ENCODE results near the gene PLA2G4E. TPM values are rescaled to one million over a fixed set of nuclear protein-coding genes. Genes with fewer than 3 reads are reported as not detected.

The PLA2G4E gene
- total RNA-seq, 1 donor from 2014 or later: not detected

DNA sequence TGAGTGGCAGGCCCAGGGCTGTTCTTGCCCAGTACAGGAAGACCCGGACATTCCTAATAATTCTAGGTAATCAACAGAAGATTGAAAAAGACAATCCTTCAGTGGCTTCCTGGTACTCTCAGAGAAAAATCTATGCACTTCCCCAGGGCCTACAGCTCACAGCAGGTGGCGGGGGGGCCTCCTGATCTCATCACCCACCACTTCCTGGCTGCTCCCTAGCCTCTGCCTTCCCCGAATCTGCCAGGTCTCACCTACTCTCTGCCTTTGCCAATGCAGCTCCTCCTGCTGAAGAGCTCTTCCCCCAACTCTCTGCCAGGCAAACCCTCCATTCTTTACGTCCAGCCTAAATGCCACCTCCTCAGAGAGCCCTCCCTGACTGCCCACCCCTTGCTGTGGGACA, 86.0 kb downstream of the PLA2G4E start:
- ChIA-PET POLR2A (interaction anchor here (1.0 to 1.2 kb wide), 6 partner anchors 19 to 37 kb away, joined by 3 to 7 read pairs (median 4); partner anchors contain the start of gene EHD4), CTCF (interaction anchor here (2.3 kb wide), 1 partner anchor 161 kb away, joined by 7 read pairs; the partner anchor contains the start of gene MAPKBP1)
- Mint-ChIP-seq H3K27me3 (no peaks in the 10 kb centered on the region), H3K27ac (peak overlapping the region; percentile 90), H3K4me3 (peak overlapping the region; percentile 47), H3K9me3 (no peaks in the 10 kb centered on the region), H3K4me1 (peaks cover 66% of the 10 kb centered on the region), H3K36me3 (ENCODE audit: low read depth) (peaks cover 14% of the 10 kb centered on the region)
- DNase-seq (peak; percentile 27), ATAC-seq (ENCODE audit: low read depth) (peak; percentile 77)
- no peak for TF ChIP-seq CTCF (IDR thresholded peaks at IDR 0.05)
- intact Hi-C loops (cut with micrococcal nuclease): no loop called here

DNA sequence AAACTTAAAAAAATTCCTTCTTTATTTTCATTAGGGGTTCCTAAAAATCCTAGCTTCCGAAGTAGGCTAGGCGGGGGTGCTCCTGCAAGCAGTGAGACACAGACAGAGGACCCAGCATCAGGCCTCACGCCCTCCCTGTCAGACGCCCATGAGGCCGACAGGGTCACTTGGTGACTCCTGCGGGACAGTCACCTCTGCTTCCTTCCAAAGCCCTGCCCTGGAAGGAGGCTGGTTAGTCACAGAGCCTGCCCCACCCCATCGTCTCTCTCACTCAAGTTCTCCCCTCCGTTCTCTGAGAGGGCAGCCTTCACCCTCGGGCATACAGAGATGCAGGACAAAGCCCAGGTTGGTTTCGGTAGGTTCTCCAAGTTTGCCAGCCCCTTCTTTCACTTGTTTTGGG, 87.1 kb downstream of the PLA2G4E start:
- Mint-ChIP-seq H3K4me3 (no peak overlapping the region), H3K4me1 (peaks cover 77% of the 10 kb centered on the region), H3K27me3 (no peaks in the 10 kb centered on the region), H3K27ac (no peak overlapping the region), H3K36me3 (ENCODE audit: low read depth) (peaks cover 14% of the 10 kb centered on the region), H3K9me3 (no peaks in the 10 kb centered on the region)
- no peak for ATAC-seq (ENCODE audit: low read depth)
- POLR2A ChIA-PET: interaction anchor here (1.5 kb wide), 1 partner anchor 39 kb away, joined by 4 read pairs; the partner anchor contains the start of gene EHD4
- TF ChIP-seq CTCF (IDR thresholded peaks at IDR 0.05): no peak
- no peak for DNase-seq
- CTCF ChIA-PET: interaction anchor here (1.1 kb wide), 1 partner anchor 39 kb away, joined by 3 read pairs; the partner anchor contains the start of gene EHD4
- intact Hi-C loops (cut with micrococcal nuclease): no loop called here

DNA sequence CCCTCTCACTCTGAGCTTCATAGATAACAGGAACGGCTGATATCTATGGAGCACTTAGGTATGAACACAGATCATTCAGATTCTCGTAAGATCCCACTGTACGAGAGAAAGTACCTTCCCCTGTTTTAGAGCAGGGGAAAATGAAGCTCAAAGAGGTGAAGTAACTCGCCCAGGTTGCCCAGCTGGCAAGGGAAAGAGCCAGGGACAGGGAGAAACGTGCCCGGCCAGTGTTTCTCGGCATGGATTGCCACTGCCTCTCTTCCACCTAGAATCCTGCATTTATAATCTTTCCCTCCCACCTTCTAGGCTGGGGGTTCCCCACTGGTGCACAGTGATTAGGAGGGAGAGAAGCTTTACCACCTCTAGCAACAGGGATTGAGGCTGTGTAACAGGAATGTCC, 87.5 kb downstream of the PLA2G4E start:
- Mint-ChIP-seq H3K4me3 (no peak overlapping the region), H3K27ac (peak overlapping the region; percentile 24), H3K9me3 (no peaks in the 10 kb centered on the region), H3K27me3 (no peaks in the 10 kb centered on the region), H3K4me1 (peaks cover 81% of the 10 kb centered on the region), H3K36me3 (ENCODE audit: low read depth) (peaks cover 14% of the 10 kb centered on the region)
- intact Hi-C loops (cut with micrococcal nuclease): no loop called here
- DNase-seq: no peak
- POLR2A ChIA-PET: interaction anchor here (1.5 kb wide), 1 partner anchor 39 kb away, joined by 4 read pairs; the partner anchor contains the start of gene EHD4
- ATAC-seq (ENCODE audit: low read depth): no peak
- CTCF ChIA-PET: interaction anchor here (0.6 to 1.1 kb wide), 2 partner anchors 39 to 159 kb away, joined by 3 read pairs; partner anchors contain the start of genes EHD4 and MAPKBP1
- TF ChIP-seq CTCF (IDR thresholded peaks at IDR 0.05): no peak

- intact Hi-C loops (cut with micrococcal nuclease): no loop called here
- Mint-ChIP-seq H3K27me3 (no peaks in the 10 kb centered on the region), H3K9me3 (no peaks in the 10 kb centered on the region), H3K4me1 (peaks cover 84% of the 10 kb centered on the region), H3K36me3 (ENCODE audit: low read depth) (peaks cover 13% of the 10 kb centered on the region), H3K4me3 (no peak overlapping the region), H3K27ac (peak overlapping the region; percentile 24)
- TF ChIP-seq CTCF (IDR thresholded peaks at IDR 0.05): no peak
- ChIA-PET CTCF (interaction anchor here (0.6 to 1.1 kb wide), 2 partner anchors 40 to 159 kb away, joined by 3 read pairs; partner anchors contain the start of genes EHD4 and MAPKBP1), POLR2A (interaction anchor here (1.5 kb wide), 1 partner anchor 40 kb away, joined by 4 read pairs; the partner anchor contains the start of gene EHD4)
- no peak for DNase-seq
- ATAC-seq (ENCODE audit: low read depth): no peak
Measured at GRCh38 chr15:41932511-41933289, 88.1 kb downstream of the PLA2G4E start.

DNA sequence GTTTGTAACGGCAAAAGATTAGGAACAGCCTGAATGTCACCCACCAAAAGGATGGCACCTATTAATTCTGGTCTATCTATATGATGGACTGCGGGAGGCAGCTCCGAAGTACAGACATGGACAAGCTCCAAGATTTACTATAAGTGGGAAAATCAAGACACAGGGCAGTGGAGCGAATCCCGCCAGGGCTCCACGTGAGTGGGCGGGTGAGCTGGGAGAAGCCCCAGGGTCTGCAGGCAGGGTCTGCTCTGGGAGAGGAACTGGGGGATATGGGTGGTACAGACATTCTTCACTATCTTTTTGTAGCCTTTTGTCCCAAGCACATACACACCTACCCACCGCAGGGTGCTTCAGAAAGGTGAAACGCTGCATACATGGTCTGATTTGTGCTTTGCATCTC, 88.7 kb downstream of the PLA2G4E start:
- no peak for DNase-seq
- intact Hi-C loops (cut with micrococcal nuclease): no loop called here
- POLR2A ChIA-PET: interaction anchor here (0.6 to 4.8 kb wide), 2 partner anchors 38 to 338 kb away, joined by 3 to 92 read pairs; partner anchors contain the start of gene EHD4
- no peaks in the 10 kb centered on the region for H3K9me3 Mint-ChIP-seq
- H3K27me3 Mint-ChIP-seq: no peaks in the 10 kb centered on the region
- peaks cover 8% of the 10 kb centered on the region for H3K36me3 Mint-ChIP-seq (ENCODE audit: low read depth)
- no peak for TF ChIP-seq CTCF (IDR thresholded peaks at IDR 0.05)
- H3K27ac Mint-ChIP-seq: no peak overlapping the region
- ATAC-seq (ENCODE audit: low read depth): no peak
- peaks cover 84% of the 10 kb centered on the region for H3K4me1 Mint-ChIP-seq
- no peak overlapping the region for H3K4me3 Mint-ChIP-seq
- CTCF ChIA-PET: no interaction called here
